ENCODE results near the gene AK5. TPM values are rescaled to one million over a fixed set of nuclear protein-coding genes. Genes with fewer than 3 reads are reported as not detected.
A peak's percentile ranks its signal among the peaks of the same experiment; 100 is the strongest.

The AK5 gene
- total and polyA plus RNA-seq, 4 donors = 0.71 to 8.9 (median 2.1) TPM; not detected in 1

- ATAC-seq (ENCODE audit: low FRiP score) (no peak), DNase-seq (no peak)
- WGBS, 2 donors = 71 to 73% methylated on average over 4 of the region's 4 CpGs
- H3K4me1 ChIP-seq (ENCODE audit: control insufficient read depth in 1 of 2, insufficient read depth in 2 of 2, low read length in 2 of 2) = no peaks in the 10 kb centered on the region
- H3K27me3 ChIP-seq (ENCODE audit: control insufficient read depth in 1 of 2, insufficient read depth in 2 of 2, low read length in 1 of 2) = no peaks in the 10 kb centered on the region
- H3K36me3 ChIP-seq (ENCODE audit: control insufficient read depth in 1 of 2, insufficient read depth in 2 of 2, low read length in 1 of 2) = no peaks in the 10 kb centered on the region
- H3K9me3 ChIP-seq (ENCODE audit: control insufficient read depth, low read length) = no peaks in the 10 kb centered on the region
- H3K27ac ChIP-seq (ENCODE audit: low read depth in 1 of 2, low read length in 2 of 2) = no peak overlapping the region
- intact Hi-C loops (cut with DNase I) = no loop called here
- H3K4me3 ChIP-seq (ENCODE audit: low read length in 2 of 2) = no peak overlapping the region
These were observed 165.2 kb downstream of the AK5 start for GRCh38 chr1:77446841-77447555.

- intact Hi-C loops (cut with DNase I) = no loop called here
These were observed 165.8 kb downstream of the AK5 start for GRCh38 chr1:77447669-77448068.

GRCh38 chr1:77459881-77460280, 178.1 kb downstream of the AK5 start:
- intact Hi-C loops (cut with DNase I) = no loop called here
- H3K4me3 ChIP-seq (ENCODE audit: low read length in 2 of 2) = no peak overlapping the region
- ATAC-seq (ENCODE audit: low FRiP score) = no peak

More at GRCh38 chr1:77447669-77448068, 165.8 kb downstream of the AK5 start:
- H3K27ac ChIP-seq (ENCODE audit: low read depth in 1 of 2, low read length in 2 of 2) = no peak overlapping the region
- ATAC-seq (ENCODE audit: low FRiP score) = no peak
- no peak for DNase-seq
- no peaks in the 10 kb centered on the region for H3K4me1 ChIP-seq (ENCODE audit: control insufficient read depth in 1 of 2, insufficient read depth in 2 of 2, low read length in 2 of 2)
- H3K9me3 ChIP-seq (ENCODE audit: control insufficient read depth, low read length) = no peaks in the 10 kb centered on the region
- WGBS, 2 donors = 97 to 100% methylated on average over 2 of the region's 2 CpGs
- no peak overlapping the region for H3K4me3 ChIP-seq (ENCODE audit: low read length in 2 of 2)
- H3K36me3 ChIP-seq (ENCODE audit: control insufficient read depth in 1 of 2, insufficient read depth in 2 of 2, low read length in 1 of 2) = no peaks in the 10 kb centered on the region
- no peaks in the 10 kb centered on the region for H3K27me3 ChIP-seq (ENCODE audit: control insufficient read depth in 1 of 2, insufficient read depth in 2 of 2, low read length in 1 of 2)

GRCh38 chr1:77461691-77462090, 179.9 kb downstream of the AK5 start:
- Histone ChIP-seq H3K4me1 (ENCODE audit: control insufficient read depth in 1 of 2, insufficient read depth in 2 of 2, low read length in 2 of 2) (no peaks in the 10 kb centered on the region), H3K27me3 (ENCODE audit: control insufficient read depth in 1 of 2, insufficient read depth in 2 of 2, low read length in 1 of 2) (no peaks in the 10 kb centered on the region), H3K4me3 (ENCODE audit: low read length in 2 of 2) (no peak overlapping the region), H3K27ac (ENCODE audit: low read depth in 1 of 2, low read length in 2 of 2) (no peak overlapping the region), H3K36me3 (ENCODE audit: control insufficient read depth in 1 of 2, insufficient read depth in 2 of 2, low read length in 1 of 2) (no peaks in the 10 kb centered on the region), H3K9me3 (ENCODE audit: control insufficient read depth, low read length) (no peaks in the 10 kb centered on the region)
- ATAC-seq (ENCODE audit: low FRiP score) (no peak), DNase-seq (no peak)
- intact Hi-C loops (cut with DNase I) = no loop called here
- WGBS, 2 donors = 77 to 78% methylated on average over 4 of the region's 4 CpGs

More at GRCh38 chr1:77459881-77460280, 178.1 kb downstream of the AK5 start:
- Histone ChIP-seq H3K27me3 (ENCODE audit: control insufficient read depth in 1 of 2, insufficient read depth in 2 of 2, low read length in 1 of 2) (no peaks in the 10 kb centered on the region), H3K36me3 (ENCODE audit: control insufficient read depth in 1 of 2, insufficient read depth in 2 of 2, low read length in 1 of 2) (no peaks in the 10 kb centered on the region), H3K4me1 (ENCODE audit: control insufficient read depth in 1 of 2, insufficient read depth in 2 of 2, low read length in 2 of 2) (no peaks in the 10 kb centered on the region), H3K9me3 (ENCODE audit: control insufficient read depth, low read length) (no peaks in the 10 kb centered on the region), H3K27ac (ENCODE audit: low read depth in 1 of 2, low read length in 2 of 2) (no peak overlapping the region)
- DNase-seq = no peak

GRCh38 chr1:77463216-77463615, 181.4 kb downstream of the AK5 start:
- H3K27me3 ChIP-seq (ENCODE audit: control insufficient read depth in 1 of 2, insufficient read depth in 2 of 2, low read length in 1 of 2) = no peaks in the 10 kb centered on the region
- DNase-seq = no peak
- no peaks in the 10 kb centered on the region for H3K9me3 ChIP-seq (ENCODE audit: control insufficient read depth, low read length)
- H3K4me1 ChIP-seq (ENCODE audit: control insufficient read depth in 1 of 2, insufficient read depth in 2 of 2, low read length in 2 of 2) = no peaks in the 10 kb centered on the region
- no peak overlapping the region for H3K4me3 ChIP-seq (ENCODE audit: low read length in 2 of 2)
- 55 to 61% methylated on average over 1 of the region's 1 CpG for WGBS, 2 donors
- no peak overlapping the region for H3K27ac ChIP-seq (ENCODE audit: low read depth in 1 of 2, low read length in 2 of 2)
- intact Hi-C loops (cut with DNase I) = no loop called here
- no peaks in the 10 kb centered on the region for H3K36me3 ChIP-seq (ENCODE audit: control insufficient read depth in 1 of 2, insufficient read depth in 2 of 2, low read length in 1 of 2)
- no peak for ATAC-seq (ENCODE audit: low FRiP score)

GRCh38 chr1:77465139-77465538, 183.3 kb downstream of the AK5 start:
- no peak overlapping the region for H3K4me3 ChIP-seq (ENCODE audit: low read length in 2 of 2)
- no peaks in the 10 kb centered on the region for H3K9me3 ChIP-seq (ENCODE audit: control insufficient read depth, low read length)
- H3K27me3 ChIP-seq (ENCODE audit: control insufficient read depth in 1 of 2, insufficient read depth in 2 of 2, low read length in 1 of 2) = no peaks in the 10 kb centered on the region
- H3K36me3 ChIP-seq (ENCODE audit: control insufficient read depth in 1 of 2, insufficient read depth in 2 of 2, low read length in 1 of 2) = no peaks in the 10 kb centered on the region
- no peaks in the 10 kb centered on the region for H3K4me1 ChIP-seq (ENCODE audit: control insufficient read depth in 1 of 2, insufficient read depth in 2 of 2, low read length in 2 of 2)
- WGBS, 2 donors = 92 to 94% methylated on average over 2 of the region's 2 CpGs
- intact Hi-C loops (cut with DNase I) = no loop called here
- ATAC-seq (ENCODE audit: low FRiP score) = no peak
- no peak for DNase-seq
- H3K27ac ChIP-seq (ENCODE audit: low read depth in 1 of 2, low read length in 2 of 2) = no peak overlapping the region

- no peaks in the 10 kb centered on the region for H3K27me3 ChIP-seq (ENCODE audit: control insufficient read depth in 1 of 2, insufficient read depth in 2 of 2, low read length in 1 of 2)
- DNase-seq (no peak), ATAC-seq (ENCODE audit: low FRiP score) (no peak)
- 88 to 93% methylated on average over 5 of the region's 5 CpGs for WGBS, 2 donors
- intact Hi-C loops (cut with DNase I) = no loop called here
- H3K9me3 ChIP-seq (ENCODE audit: control insufficient read depth, low read length) = no peaks in the 10 kb centered on the region
- no peaks in the 10 kb centered on the region for H3K4me1 ChIP-seq (ENCODE audit: control insufficient read depth in 1 of 2, insufficient read depth in 2 of 2, low read length in 2 of 2)
- no peak overlapping the region for H3K4me3 ChIP-seq (ENCODE audit: low read length in 2 of 2)
- no peaks in the 10 kb centered on the region for H3K36me3 ChIP-seq (ENCODE audit: control insufficient read depth in 1 of 2, insufficient read depth in 2 of 2, low read length in 1 of 2)
- H3K27ac ChIP-seq (ENCODE audit: low read depth in 1 of 2, low read length in 2 of 2) = no peak overlapping the region
These were observed 184.1 kb downstream of the AK5 start for GRCh38 chr1:77465922-77466321.

- intact Hi-C loops (cut with DNase I) = no loop called here
- H3K27ac ChIP-seq (ENCODE audit: low read depth in 1 of 2, low read length in 2 of 2) = no peak overlapping the region
- DNase-seq = no peak
- H3K4me1 ChIP-seq (ENCODE audit: control insufficient read depth in 1 of 2, insufficient read depth in 2 of 2, low read length in 2 of 2) = no peaks in the 10 kb centered on the region
- ATAC-seq (ENCODE audit: low FRiP score) = no peak
- no peaks in the 10 kb centered on the region for H3K27me3 ChIP-seq (ENCODE audit: control insufficient read depth in 1 of 2, insufficient read depth in 2 of 2, low read length in 1 of 2)
- no peaks in the 10 kb centered on the region for H3K36me3 ChIP-seq (ENCODE audit: control insufficient read depth in 1 of 2, insufficient read depth in 2 of 2, low read length in 1 of 2)
- no peak overlapping the region for H3K4me3 ChIP-seq (ENCODE audit: low read length in 2 of 2)
- WGBS, 2 donors = 78 to 90% methylated on average over 2 of the region's 2 CpGs
- no peaks in the 10 kb centered on the region for H3K9me3 ChIP-seq (ENCODE audit: control insufficient read depth, low read length)
These were observed 185.3 kb downstream of the AK5 start for GRCh38 chr1:77467021-77467595.

GRCh38 chr1:77467741-77468140, 185.9 kb downstream of the AK5 start:
- intact Hi-C loops (cut with DNase I) = no loop called here
- peaks cover under 1% of the 10 kb centered on the region for H3K9me3 ChIP-seq (ENCODE audit: control insufficient read depth, low read length)
- no peaks in the 10 kb centered on the region for H3K27me3 ChIP-seq (ENCODE audit: control insufficient read depth in 1 of 2, insufficient read depth in 2 of 2, low read length in 1 of 2)
- ATAC-seq (ENCODE audit: low FRiP score) (no peak), DNase-seq (no peak)
- H3K36me3 ChIP-seq (ENCODE audit: control insufficient read depth in 1 of 2, insufficient read depth in 2 of 2, low read length in 1 of 2) = no peaks in the 10 kb centered on the region
- H3K4me1 ChIP-seq (ENCODE audit: control insufficient read depth in 1 of 2, insufficient read depth in 2 of 2, low read length in 2 of 2) = no peaks in the 10 kb centered on the region
- WGBS, 2 donors = 65 to 69% methylated on average over 2 of the region's 2 CpGs
- H3K27ac ChIP-seq (ENCODE audit: low read depth in 1 of 2, low read length in 2 of 2) = peak overlapping the region; percentile 29 to 56
- no peak overlapping the region for H3K4me3 ChIP-seq (ENCODE audit: low read length in 2 of 2)
